Karpas-422 (cell line): ENCODE results near the gene TRIM8. TPM values are rescaled to one million over a fixed set of nuclear protein-coding genes. Genes with fewer than 3 reads are reported as not detected.

Experiments
- DNase-seq: peaks from one replicate; pipeline ENCODE4 v3.0.0-alpha.2; 2015
- H2AFZ ChIP-seq: fragments of 200-600 bp; sonication (generic); 2 replicates; pipeline ENCODE4 v1.6.1; 2014; ENCODE audit warnings: antibody characterized with exemption, low read length, mixed read lengths
- H3K27ac ChIP-seq: fragments of 200-600 bp; sonication (generic); 2 replicates; pipeline ENCODE4 v1.5.1; 2014; ENCODE audit warnings: mild to moderate bottlenecking, low read length, moderate library complexity
- H3K27me3 ChIP-seq: fragments of 200-600 bp; sonication (generic); 2 replicates; pipeline ENCODE4 v1.6.1; 2014; ENCODE audit warnings: low read length, mixed read lengths
- H3K36me3 ChIP-seq: fragments of 200-600 bp; sonication (generic); 2 replicates; pipeline ENCODE4 v1.6.1; 2014; ENCODE audit warnings: low read length, mixed read lengths; ENCODE audit not compliant: insufficient read depth
- H3K4me1 ChIP-seq: fragments of 200-600 bp; sonication (generic); 2 replicates; pipeline ENCODE4 v1.6.1; 2014; ENCODE audit warnings: mild to moderate bottlenecking, low read length, mixed read lengths
- H3K4me2 ChIP-seq: fragments of 200-600 bp; sonication (generic); 2 replicates; pipeline ENCODE4 v1.6.1; 2014; ENCODE audit warnings: low read length, low read depth, mild to moderate bottlenecking; ENCODE audit not compliant: poor library complexity, severe bottlenecking
- H3K4me3 ChIP-seq: fragments of 200-600 bp; sonication (generic); 2 replicates; pipeline ENCODE4 v1.5.1; 2014; ENCODE audit warnings: mild to moderate bottlenecking, antibody characterized with exemption, low read length, mixed read lengths
- H3K79me2 ChIP-seq: fragments of 200-600 bp; sonication (generic); 2 replicates; pipeline ENCODE4 v1.6.1; 2014; ENCODE audit warnings: mild to moderate bottlenecking, low read length, mixed read lengths
- H3K9ac ChIP-seq: fragments of 200-600 bp; sonication (generic); 2 replicates; pipeline ENCODE4 v1.6.0; 2014; ENCODE audit warnings: low read length
- H3K9me2 ChIP-seq: fragments of 200-600 bp; sonication (generic), shearing (Covaris generic); replicated peaks from 2 replicates; pipeline ENCODE4 v1.6.0; 2014; ENCODE audit warnings: mild to moderate bottlenecking, low read length, moderate library complexity; ENCODE audit not compliant: insufficient read depth
- H3K9me3 ChIP-seq: fragments of 300-700, 200-600 bp; sonication (generic); 2 replicates; pipeline ENCODE4 v1.6.1; 2014; ENCODE audit warnings: low read length, mixed read lengths
- H4K20me1 ChIP-seq: fragments of 200-600 bp; sonication (generic); 2 replicates; pipeline ENCODE4 v1.6.1; 2014; ENCODE audit warnings: mild to moderate bottlenecking, antibody characterized with exemption, low read length, low read depth; ENCODE audit not compliant: insufficient read depth
- total RNA-seq: library from RNA; depleted of rRNA; stranded (reverse); fragments of >200 nt; shearing (Covaris generic); gene quantifications from 2 replicates; pipeline ENCODE4 v1.2.3, GENCODE V29; 2014; ENCODE audit warnings: low replicate concordance

TRIM8 gene
- total RNA-seq, 1 experiment from 2014 or later = 111 TPM

- Histone ChIP-seq H3K9ac (no peak overlapping the region), H3K4me2 (no peak overlapping the region), H3K79me2 (no peaks in the 10 kb centered on the region), H4K20me1 (no peaks in the 10 kb centered on the region), H3K27ac (no peak overlapping the region), H3K9me3 (no peaks in the 10 kb centered on the region), H3K27me3 (no peaks in the 10 kb centered on the region), H2AFZ (no peak overlapping the region), H3K9me2 (no peaks in the 10 kb centered on the region), H3K4me3 (no peak overlapping the region), H3K36me3 (0 out of 2 replicates have a peak, but pooled peaks cover 3% of the 10 kb centered on the region), H3K4me1 (peaks cover 46% of the 10 kb centered on the region)
- no peak for DNase-seq
Measured at GRCh38 chr10:102676534-102677315, 32.4 kb downstream of the TRIM8 start.

GRCh38 chr10:102677331-102678067 lies 33.2 kb downstream of the TRIM8 start:
- H3K4me1 ChIP-seq = peaks cover 44% of the 10 kb centered on the region
- no peaks in the 10 kb centered on the region for H3K9me3 ChIP-seq
- H2AFZ ChIP-seq = no peak overlapping the region
- no peaks in the 10 kb centered on the region for H3K79me2 ChIP-seq
- no peak overlapping the region for H3K27ac ChIP-seq
- H3K36me3 ChIP-seq = 0 out of 2 replicates have a peak, but pooled peaks cover 3% of the 10 kb centered on the region
- no peak overlapping the region for H3K9ac ChIP-seq
- H3K4me3 ChIP-seq = no peak overlapping the region
- no peak overlapping the region for H3K4me2 ChIP-seq
- H3K27me3 ChIP-seq = no peaks in the 10 kb centered on the region
- H4K20me1 ChIP-seq = no peaks in the 10 kb centered on the region
- DNase-seq = no peak
- H3K9me2 ChIP-seq = no peaks in the 10 kb centered on the region

- peaks cover 40% of the 10 kb centered on the region for H3K4me1 ChIP-seq
- H3K9ac ChIP-seq = no peak overlapping the region
- no peaks in the 10 kb centered on the region for H3K9me3 ChIP-seq
- no peaks in the 10 kb centered on the region for H3K27me3 ChIP-seq
- 0 out of 2 replicates have a peak, but pooled peaks cover 3% of the 10 kb centered on the region for H3K36me3 ChIP-seq
- no peak overlapping the region for H3K27ac ChIP-seq
- no peak overlapping the region for H3K4me3 ChIP-seq
- H3K4me2 ChIP-seq = no peak overlapping the region
- no peaks in the 10 kb centered on the region for H3K9me2 ChIP-seq
- no peaks in the 10 kb centered on the region for H3K79me2 ChIP-seq
- DNase-seq = no peak
- H4K20me1 ChIP-seq = no peaks in the 10 kb centered on the region
- H2AFZ ChIP-seq = no peak overlapping the region
Measured at GRCh38 chr10:102678068-102678400, 33.8 kb downstream of the TRIM8 start.

- H3K27me3 ChIP-seq = no peaks in the 10 kb centered on the region
- H3K9me3 ChIP-seq = no peaks in the 10 kb centered on the region
- DNase-seq = peak; percentile 77
- H4K20me1 ChIP-seq = no peaks in the 10 kb centered on the region
- H3K27ac ChIP-seq = no peak overlapping the region
- no peak overlapping the region; the same call in 1 of the 2 replicates for H2AFZ ChIP-seq
- no peaks in the 10 kb centered on the region for H3K79me2 ChIP-seq
- H3K4me2 ChIP-seq = peak overlapping the region; percentile 41
- H3K4me3 ChIP-seq = no peak overlapping the region
- H3K9me2 ChIP-seq = no peaks in the 10 kb centered on the region
- H3K9ac ChIP-seq = peak overlapping the region; percentile 33; the same call in 1 of the 2 replicates
- 0 out of 2 replicates have a peak, but pooled peaks cover 3% of the 10 kb centered on the region for H3K36me3 ChIP-seq
- peaks cover 38% of the 10 kb centered on the region for H3K4me1 ChIP-seq
Measured at GRCh38 chr10:102678842-102679289, 34.6 kb downstream of the TRIM8 start.

GRCh38 chr10:102679596-102679995 lies 35.3 kb downstream of the TRIM8 start:
- H3K9me2 ChIP-seq = no peaks in the 10 kb centered on the region
- H3K36me3 ChIP-seq = 0 out of 2 replicates have a peak, but pooled peaks cover 3% of the 10 kb centered on the region
- no peak overlapping the region for H2AFZ ChIP-seq
- no peaks in the 10 kb centered on the region for H3K27me3 ChIP-seq
- H4K20me1 ChIP-seq = no peaks in the 10 kb centered on the region
- H3K4me1 ChIP-seq = peaks cover 31% of the 10 kb centered on the region
- DNase-seq = no peak
- H3K4me2 ChIP-seq = no peak overlapping the region
- no peak overlapping the region for H3K27ac ChIP-seq
- no peaks in the 10 kb centered on the region for H3K9me3 ChIP-seq
- no peak overlapping the region for H3K4me3 ChIP-seq
- peak overlapping the region; percentile 33; the same call in 1 of the 2 replicates for H3K9ac ChIP-seq
- H3K79me2 ChIP-seq = no peaks in the 10 kb centered on the region

- Histone ChIP-seq H3K9me3 (no peaks in the 10 kb centered on the region), H2AFZ (no peak overlapping the region), H4K20me1 (no peaks in the 10 kb centered on the region), H3K27me3 (no peaks in the 10 kb centered on the region), H3K9me2 (no peaks in the 10 kb centered on the region), H3K36me3 (peaks cover 4% of the 10 kb centered on the region; the same call in 1 of the 2 replicates), H3K27ac (no peak overlapping the region), H3K4me1 (peaks cover 12% of the 10 kb centered on the region), H3K4me3 (no peak overlapping the region), H3K79me2 (no peaks in the 10 kb centered on the region), H3K9ac (no peak overlapping the region), H3K4me2 (no peak overlapping the region)
- no peak for DNase-seq
Measured at GRCh38 chr10:102681696-102682095, 37.4 kb downstream of the TRIM8 start.

- H3K4me2 ChIP-seq = no peak overlapping the region
- DNase-seq = no peak
- H3K27me3 ChIP-seq = no peaks in the 10 kb centered on the region
- no peaks in the 10 kb centered on the region for H3K79me2 ChIP-seq
- H4K20me1 ChIP-seq = no peaks in the 10 kb centered on the region
- peaks cover 12% of the 10 kb centered on the region for H3K4me1 ChIP-seq
- no peak overlapping the region for H3K9ac ChIP-seq
- H3K27ac ChIP-seq = no peak overlapping the region
- H3K9me3 ChIP-seq = no peaks in the 10 kb centered on the region
- H3K36me3 ChIP-seq = peaks cover 4% of the 10 kb centered on the region; the same call in 1 of the 2 replicates
- no peaks in the 10 kb centered on the region for H3K9me2 ChIP-seq
- H2AFZ ChIP-seq = no peak overlapping the region
- no peak overlapping the region for H3K4me3 ChIP-seq
Measured at GRCh38 chr10:102682416-102682815, 38.1 kb downstream of the TRIM8 start.

GRCh38 chr10:102682981-102683380 lies 38.7 kb downstream of the TRIM8 start:
- Histone ChIP-seq H2AFZ (no peak overlapping the region), H3K36me3 (peaks cover 4% of the 10 kb centered on the region; the same call in 1 of the 2 replicates), H3K9me2 (no peaks in the 10 kb centered on the region), H3K27me3 (no peaks in the 10 kb centered on the region), H3K4me1 (peaks cover 12% of the 10 kb centered on the region), H3K27ac (no peak overlapping the region), H3K9ac (no peak overlapping the region), H3K79me2 (no peaks in the 10 kb centered on the region), H3K4me2 (no peak overlapping the region), H4K20me1 (no peaks in the 10 kb centered on the region), H3K4me3 (no peak overlapping the region), H3K9me3 (no peaks in the 10 kb centered on the region)
- no peak for DNase-seq
